GM19395 (cell line): ENCODE results near the gene DNAJC27.
A peak's percentile ranks its signal among the peaks of the same experiment; 100 is the strongest.

Source experiments
- ATAC-seq: cut with Tn5 transposase; IDR thresholded peaks from one replicate; pipeline ENCODE4 v1.9.1; 2021; ENCODE audit warnings: mild to moderate bottlenecking, moderate library complexity; ENCODE audit not compliant: unreplicated experiment

The DNAJC27 gene

GRCh38 chr2:24926602-24927252 is 45.0 kb downstream of the DNAJC27 start:
- ATAC-seq = no peak

- no peak for ATAC-seq
Observed at GRCh38 chr2:24926220-24926601, 45.5 kb downstream of the DNAJC27 start.

GRCh38 chr2:24925815-24926214 is 45.9 kb downstream of the DNAJC27 start:
- ATAC-seq = no peak

GRCh38 chr2:24924732-24925131 is 47.0 kb downstream of the DNAJC27 start:
- ATAC-seq = no peak

- no peak for ATAC-seq
Observed at GRCh38 chr2:24924266-24924665, 47.5 kb downstream of the DNAJC27 start.

GRCh38 chr2:24923106-24923505 is 48.6 kb downstream of the DNAJC27 start:
- no peak for ATAC-seq

- ATAC-seq = no peak
Observed at GRCh38 chr2:24922556-24922955, 49.2 kb downstream of the DNAJC27 start.

- no peak for ATAC-seq
Observed at GRCh38 chr2:24920809-24921441, 50.8 kb downstream of the DNAJC27 start.

- ATAC-seq = peak; percentile 59
Observed at GRCh38 chr2:24920098-24920808, 51.5 kb downstream of the DNAJC27 start, which contains the start of gene ADCY3. Gene ADCY3, minus strand, starts transcription at chr2:24920237. Its CDS starts 1,250 bp downstream, at chr2:24918987.

GRCh38 chr2:24919506-24920097 is 52.2 kb downstream of the DNAJC27 start:
- ATAC-seq = peak; percentile 19

GRCh38 chr2:24919037-24919505 is 52.7 kb downstream of the DNAJC27 start:
- ATAC-seq = peak; percentile 37

GRCh38 chr2:24918326-24919036 is 53.3 kb downstream of the DNAJC27 start:
- no peak for ATAC-seq

- ATAC-seq = no peak
Observed at GRCh38 chr2:24917731-24918325, 53.9 kb downstream of the DNAJC27 start.

- no peak for ATAC-seq
Observed at GRCh38 chr2:24917086-24917485, 54.7 kb downstream of the DNAJC27 start.

GRCh38 chr2:24915796-24916195 is 56.0 kb downstream of the DNAJC27 start:
- no peak for ATAC-seq

- no peak for ATAC-seq
Observed at GRCh38 chr2:24915175-24915574, 56.6 kb downstream of the DNAJC27 start.

- no peak for ATAC-seq
Observed at GRCh38 chr2:24914713-24915112, 57.0 kb downstream of the DNAJC27 start.

- no peak for ATAC-seq
Observed at GRCh38 chr2:24913911-24914310, 57.8 kb downstream of the DNAJC27 start.

GRCh38 chr2:24912986-24913385 is 58.8 kb downstream of the DNAJC27 start:
- no peak for ATAC-seq

GRCh38 chr2:24912523-24912922 is 59.2 kb downstream of the DNAJC27 start:
- no peak for ATAC-seq
